Right atrium auricular region (tissue), 2 donors: ENCODE data around the gene ATP6V1B1. TPM values are rescaled to one million over a fixed set of nuclear protein-coding genes. Genes with fewer than 3 reads are reported as not detected.

ENCODE experiments used
- DNase-seq: peaks from one replicate; pipeline ENCODE4 v3.0.0-alpha.2; 2019; ENCODE audit warnings: low spot score
- H3K27ac ChIP-seq, 2 donors: fragments of 200-600 bp; sonication (generic); 1 replicate in 1 of 2; 2 replicates in 1 of 2; pipeline ENCODE4 v1.5.1; 2016 to 2019
- H3K27me3 ChIP-seq, 2 donors: fragments of 200-600 bp; sonication (generic); one replicate each; pipeline versions ENCODE4 v1.5.1 to v1.6.0; 2017 to 2019
- H3K36me3 ChIP-seq: fragments of 200-600 bp; sonication (generic); one replicate; pipeline ENCODE4 v1.5.1; 2016
- H3K4me1 ChIP-seq, 2 donors: fragments of 200-600 bp; sonication (generic); one replicate each; pipeline versions ENCODE4 v1.5.1 to v1.6.0; 2017 to 2019
- H3K4me3 ChIP-seq, 2 donors: fragments of 200-600 bp; sonication (generic); 1 replicate in 1 of 2; 2 replicates in 1 of 2; pipeline ENCODE4 v1.5.1; 2017 to 2019; ENCODE audit warnings: mild to moderate bottlenecking in 1 of 2, moderate library complexity in 1 of 2
- H3K9me3 ChIP-seq, 2 donors: fragments of 200-600 bp; sonication (generic); one replicate each; pipeline ENCODE4 v1.5.1; 2019
- CTCF ChIP-seq, 2 donors: fragments of 200-600 bp; sonication (generic); IDR thresholded peaks; one replicate each; pipeline ENCODE4 v1.5.1; 2019; ENCODE audit warnings: antibody characterized with exemption in 2 of 2
- total RNA-seq, 2 donors: library from RNA; depleted of rRNA; stranded (reverse); fragments of >200 nt; gene quantifications; one replicate each; pipeline ENCODE4 v1.1.0, GENCODE V29; 2016

The ATP6V1B1 gene
- total RNA-seq, 2 donors from 2014 or later, result not detected

- Histone ChIP-seq H3K9me3 (no peaks in the 10 kb centered on the region), H3K4me1 (peaks cover 0 to 12% of the 10 kb centered on the region in 2 donors), H3K27ac (no peak overlapping the region), H3K36me3 (no peaks in the 10 kb centered on the region), H3K4me3 (no peak overlapping the region), H3K27me3 (peaks cover 13 to 18% of the 10 kb centered on the region in 2 donors)
- peak; percentile 32 for DNase-seq
- TF ChIP-seq CTCF (IDR thresholded peaks at IDR 0.05), result no peak
These were observed 29.2 kb upstream of the ATP6V1B1 start for GRCh38 chr2:70906439-70907005.

DNA sequence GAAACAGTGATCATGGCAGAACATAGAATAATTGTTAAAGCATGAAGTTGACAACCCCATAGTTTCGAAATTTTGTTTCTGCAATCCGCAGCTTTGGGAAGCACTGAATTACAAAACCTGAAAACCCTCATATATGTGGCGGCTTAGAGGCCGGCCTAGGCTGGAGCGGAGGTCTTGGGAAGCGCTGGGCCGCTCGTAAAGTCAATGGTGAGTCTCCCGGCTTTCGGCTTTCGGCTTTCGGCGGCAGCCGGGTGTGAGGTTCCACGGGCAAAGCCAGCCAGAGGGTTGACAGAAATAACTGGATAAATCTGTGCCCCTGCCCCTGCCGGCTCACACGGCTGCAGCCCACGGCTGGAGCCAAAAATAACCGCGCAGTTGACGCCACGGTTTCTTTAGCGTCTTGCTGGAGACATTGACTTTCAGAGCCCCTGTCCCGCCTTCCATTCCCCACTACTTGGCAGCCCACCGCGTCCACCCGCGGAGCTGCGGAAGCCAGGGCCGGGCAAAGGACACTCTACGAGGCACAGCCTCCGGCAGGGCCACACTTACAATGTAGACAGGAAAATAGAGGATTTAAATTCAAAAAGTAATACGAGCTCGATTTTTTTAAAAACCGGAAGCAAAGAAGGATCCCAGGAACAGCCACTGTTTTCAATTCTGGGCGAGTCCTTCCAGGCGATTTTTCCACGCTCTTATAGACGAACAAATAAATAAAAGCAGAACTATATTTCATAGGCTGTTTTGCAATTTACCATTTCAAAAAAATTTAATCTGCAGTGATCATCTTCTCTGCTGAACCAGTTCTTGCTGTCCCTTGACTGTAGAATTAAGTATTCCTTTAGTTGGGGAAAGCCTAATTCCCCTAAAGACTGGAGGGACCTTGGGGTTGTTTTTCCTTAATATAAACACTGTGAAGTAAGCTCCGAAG is 28.3 kb upstream of the ATP6V1B1 start:
- Histone ChIP-seq H3K4me3 (peak overlapping the region in 1 of 2 donors; percentile 35), H3K4me1 (peaks cover 0 to 4% of the 10 kb centered on the region in 2 donors), H3K9me3 (no peaks in the 10 kb centered on the region), H3K36me3 (no peaks in the 10 kb centered on the region), H3K27me3 (peaks cover 13 to 18% of the 10 kb centered on the region in 2 donors), H3K27ac (peak overlapping the region in 1 of 2 donors; percentile 15)
- peak; percentile 50 for DNase-seq
- no peak for TF ChIP-seq CTCF (IDR thresholded peaks at IDR 0.05)

DNA sequence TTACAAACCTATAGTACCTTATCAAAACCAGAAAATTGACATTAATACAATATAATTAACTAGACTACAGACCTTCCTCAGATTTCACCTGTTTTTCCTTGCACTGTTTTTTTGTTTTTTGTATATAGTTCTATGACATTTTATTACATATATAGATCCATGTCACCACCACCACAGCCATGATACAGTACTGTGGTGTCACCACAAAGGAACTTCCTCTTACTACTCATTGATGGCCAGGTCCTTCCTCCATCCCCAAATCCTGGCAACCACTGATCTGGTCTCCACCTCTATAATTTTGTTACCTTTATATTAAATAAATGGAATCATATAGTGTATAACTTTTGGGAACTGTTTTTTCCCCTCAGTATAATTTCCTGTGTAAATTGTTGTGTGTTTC is 19.4 kb upstream of the ATP6V1B1 start:
- Histone ChIP-seq H3K27me3 (no peaks in the 10 kb centered on the region), H3K27ac (no peak overlapping the region), H3K4me1 (no peaks in the 10 kb centered on the region), H3K4me3 (no peak overlapping the region), H3K36me3 (no peaks in the 10 kb centered on the region), H3K9me3 (no peaks in the 10 kb centered on the region)
- TF ChIP-seq CTCF (IDR thresholded peaks at IDR 0.05), result no peak
- no peak for DNase-seq

GRCh38 chr2:70918016-70918415 is 17.7 kb upstream of the ATP6V1B1 start:
- Histone ChIP-seq H3K4me1 (no peaks in the 10 kb centered on the region), H3K27ac (no peak overlapping the region), H3K36me3 (no peaks in the 10 kb centered on the region), H3K27me3 (no peaks in the 10 kb centered on the region), H3K4me3 (no peak overlapping the region), H3K9me3 (no peaks in the 10 kb centered on the region)
- no peak for TF ChIP-seq CTCF (IDR thresholded peaks at IDR 0.05)
- DNase-seq, result no peak

DNA sequence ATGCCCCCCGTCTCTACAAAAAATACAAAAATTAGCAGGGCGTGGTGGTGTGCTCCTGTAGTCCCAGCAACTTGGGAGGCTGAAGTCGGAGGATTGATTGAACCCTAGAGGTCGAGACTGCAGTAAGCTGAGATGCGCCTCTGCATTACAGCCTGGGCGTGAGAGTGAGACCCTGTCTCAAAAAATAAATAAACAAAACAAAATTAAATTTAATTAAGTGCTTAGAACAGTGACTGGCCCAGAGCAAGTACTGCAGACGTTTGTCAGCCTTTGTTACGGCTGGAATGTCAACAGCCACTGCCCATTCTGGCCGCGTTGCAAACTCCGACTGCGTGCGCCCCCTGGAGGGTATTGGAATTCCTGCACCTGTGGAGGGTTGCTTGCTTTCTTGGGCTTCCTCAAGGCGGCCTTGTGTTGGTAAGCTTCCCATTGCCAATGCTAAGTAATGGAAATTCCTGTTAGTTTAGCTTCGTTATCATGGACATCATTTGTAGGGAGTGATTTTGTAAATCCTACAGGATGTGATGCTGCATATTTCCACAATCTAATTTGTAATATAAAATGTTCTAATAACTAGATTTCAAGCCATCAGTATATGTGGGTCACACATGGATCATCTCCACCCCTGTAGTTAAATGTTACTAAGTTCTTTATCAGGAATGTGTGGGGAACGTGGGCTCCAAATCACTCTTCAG is 15.9 kb upstream of the ATP6V1B1 start:
- peak; percentile 73 to 94 for TF ChIP-seq CTCF (IDR thresholded peaks at IDR 0.05)
- peak; percentile 85 for DNase-seq
- no peaks in the 10 kb centered on the region for H3K36me3 ChIP-seq
- H3K4me1 ChIP-seq, result no peaks in the 10 kb centered on the region
- H3K4me3 ChIP-seq, result no peak overlapping the region
- no peak overlapping the region for H3K27ac ChIP-seq
- H3K9me3 ChIP-seq, result no peaks in the 10 kb centered on the region
- H3K27me3 ChIP-seq, result no peaks in the 10 kb centered on the region
